Activated CD4-positive, alpha-beta T cell treated with anti-CD3 and anti-CD28 coated beads, Interleukin-2, amount 10 ng/mL, durations not matched to agents 24 days and 14 days (primary cell): ENCODE measurements around the gene SPAG16. TPM values are rescaled to one million over a fixed set of nuclear protein-coding genes. Genes with fewer than 3 reads are reported as not detected.

Source experiments
- DNase-seq: peaks from one replicate; pipeline ENCODE4 v3.0.0; 2022
- H3K27ac Mint-ChIP-seq: one replicate; pipeline ENCODE4 v1.8.0; 2022; ENCODE audit warnings: mild to moderate bottlenecking, mixed read lengths
- H3K27me3 Mint-ChIP-seq: one replicate; pipeline ENCODE4 v1.8.0; 2022; ENCODE audit warnings: mixed read lengths
- H3K36me3 Mint-ChIP-seq: one replicate; pipeline ENCODE4 v1.8.0; 2022; ENCODE audit warnings: low read depth, mild to moderate bottlenecking, mixed read lengths
- H3K4me1 Mint-ChIP-seq: one replicate; pipeline ENCODE4 v1.8.0; 2021; ENCODE audit warnings: mixed read lengths
- H3K4me3 Mint-ChIP-seq: one replicate; pipeline ENCODE4 v1.8.0; 2022; ENCODE audit warnings: mild to moderate bottlenecking, moderate library complexity, mixed read lengths
- H3K9me3 Mint-ChIP-seq: one replicate; pipeline ENCODE4 v1.8.0; 2021; ENCODE audit warnings: mixed read lengths
- intact Hi-C: fragments of 100-400 bp; cut with micrococcal nuclease; formaldehyde crosslinking; loops from one replicate; pipeline ENCODE4 v1.15.1; 2023
- total RNA-seq: library from RNA; stranded (reverse); gene quantifications from 2 replicates; pipeline ENCODE4 v1.2.3, GENCODE V29; 2022

The SPAG16 gene
- total RNA-seq, 1 donor from 2014 or later: 7.2 TPM

DNA sequence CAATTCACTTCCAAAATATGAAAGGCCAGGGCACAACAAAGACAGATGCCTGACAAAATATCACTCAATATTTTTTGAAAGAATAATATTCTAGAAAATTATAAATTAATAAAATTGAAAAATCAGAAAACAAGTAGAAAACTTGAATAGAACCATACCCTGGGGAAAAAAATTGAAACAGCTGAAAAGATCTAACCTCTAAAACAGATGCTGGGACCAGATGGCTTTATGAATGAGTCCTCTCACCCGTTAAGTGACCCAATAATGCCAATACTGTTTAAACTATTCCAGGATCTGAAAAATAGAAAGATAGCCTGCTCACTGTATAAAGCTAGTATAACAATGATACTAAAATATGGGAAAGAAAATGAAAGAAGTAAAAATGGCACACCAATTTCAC is 804.3 kb downstream of the SPAG16 start:
- Mint-ChIP-seq H3K4me3 (no peak overlapping the region), H3K9me3 (no peaks in the 10 kb centered on the region), H3K36me3 (no peaks in the 10 kb centered on the region), H3K27ac (no peak overlapping the region), H3K27me3 (no peaks in the 10 kb centered on the region), H3K4me1 (no peaks in the 10 kb centered on the region)
- intact Hi-C loops: no loop called here
- DNase-seq: no peak

GRCh38 chr2:214096208-214096715 is 812.0 kb downstream of the SPAG16 start:
- H3K27ac Mint-ChIP-seq: no peak overlapping the region
- H3K9me3 Mint-ChIP-seq: no peaks in the 10 kb centered on the region
- H3K4me1 Mint-ChIP-seq: no peaks in the 10 kb centered on the region
- no peak overlapping the region for H3K4me3 Mint-ChIP-seq
- no peaks in the 10 kb centered on the region for H3K36me3 Mint-ChIP-seq
- H3K27me3 Mint-ChIP-seq: no peaks in the 10 kb centered on the region
- intact Hi-C loops: no loop called here
- DNase-seq: no peak

GRCh38 chr2:214098811-214099210 is 814.5 kb downstream of the SPAG16 start:
- H3K4me3 Mint-ChIP-seq: no peak overlapping the region
- H3K9me3 Mint-ChIP-seq: no peaks in the 10 kb centered on the region
- intact Hi-C loops: no loop called here
- H3K4me1 Mint-ChIP-seq: no peaks in the 10 kb centered on the region
- H3K36me3 Mint-ChIP-seq: no peaks in the 10 kb centered on the region
- no peak for DNase-seq
- H3K27ac Mint-ChIP-seq: no peak overlapping the region
- no peaks in the 10 kb centered on the region for H3K27me3 Mint-ChIP-seq

- H3K27me3 Mint-ChIP-seq: no peaks in the 10 kb centered on the region
- no peaks in the 10 kb centered on the region for H3K4me1 Mint-ChIP-seq
- no peak overlapping the region for H3K27ac Mint-ChIP-seq
- no peak for DNase-seq
- intact Hi-C loops: no loop called here
- H3K36me3 Mint-ChIP-seq: no peaks in the 10 kb centered on the region
- no peaks in the 10 kb centered on the region for H3K9me3 Mint-ChIP-seq
- no peak overlapping the region for H3K4me3 Mint-ChIP-seq
These were observed 816.2 kb downstream of the SPAG16 start for GRCh38 chr2:214100488-214100887.

GRCh38 chr2:214103276-214104001 is 819.2 kb downstream of the SPAG16 start:
- Mint-ChIP-seq H3K9me3 (no peaks in the 10 kb centered on the region), H3K4me3 (no peak overlapping the region), H3K36me3 (no peaks in the 10 kb centered on the region), H3K27me3 (no peaks in the 10 kb centered on the region), H3K27ac (no peak overlapping the region), H3K4me1 (no peaks in the 10 kb centered on the region)
- no peak for DNase-seq
- intact Hi-C loops: no loop called here

DNA sequence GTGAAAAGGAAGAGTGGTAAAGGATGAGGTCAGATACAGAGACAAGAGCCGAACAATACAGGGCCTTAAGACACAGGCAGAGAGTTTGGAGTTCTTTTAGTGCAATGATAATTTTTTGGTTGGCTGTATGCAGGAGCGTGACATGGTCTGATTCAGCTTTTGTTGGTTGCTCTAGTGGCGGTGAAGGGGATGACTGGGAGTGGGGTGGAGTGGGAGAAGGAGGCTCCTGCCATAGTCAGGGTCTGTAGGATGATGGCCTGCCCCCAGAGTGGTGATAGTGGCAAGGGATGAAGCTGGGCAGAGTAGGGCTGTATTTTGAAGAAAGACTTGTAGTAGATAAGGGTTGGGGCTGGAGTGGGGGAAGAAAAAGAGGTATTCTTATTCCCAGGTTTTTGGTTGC is 820.0 kb downstream of the SPAG16 start:
- no peak overlapping the region for H3K4me3 Mint-ChIP-seq
- no peak overlapping the region for H3K27ac Mint-ChIP-seq
- H3K36me3 Mint-ChIP-seq: no peaks in the 10 kb centered on the region
- DNase-seq: no peak
- H3K4me1 Mint-ChIP-seq: no peaks in the 10 kb centered on the region
- no peaks in the 10 kb centered on the region for H3K27me3 Mint-ChIP-seq
- intact Hi-C loops: no loop called here
- H3K9me3 Mint-ChIP-seq: no peaks in the 10 kb centered on the region

- Mint-ChIP-seq H3K27ac (no peak overlapping the region), H3K4me3 (no peak overlapping the region), H3K36me3 (no peaks in the 10 kb centered on the region), H3K4me1 (no peaks in the 10 kb centered on the region), H3K27me3 (no peaks in the 10 kb centered on the region), H3K9me3 (no peaks in the 10 kb centered on the region)
- DNase-seq: no peak
- intact Hi-C loops: no loop called here
These were observed 820.7 kb downstream of the SPAG16 start for GRCh38 chr2:214104967-214105366.

DNA sequence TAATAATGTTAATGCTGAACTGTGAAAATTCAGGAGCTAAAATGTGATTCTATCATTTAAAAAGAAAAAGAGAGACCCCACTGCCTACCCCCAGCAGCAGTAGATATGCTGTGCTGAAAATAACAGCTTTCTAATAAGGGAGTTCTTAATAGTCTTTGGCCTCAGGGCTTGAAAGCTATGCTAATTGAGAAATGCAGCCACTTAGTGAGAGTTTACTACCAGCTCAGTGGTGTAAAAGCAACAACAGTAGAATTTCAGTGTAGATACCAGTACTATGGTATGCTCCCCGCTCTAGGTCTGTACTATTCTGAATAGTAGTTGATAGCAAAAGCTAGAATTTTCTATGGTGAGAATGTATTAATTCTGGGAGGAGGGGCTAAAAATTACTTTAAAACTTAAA is 823.5 kb downstream of the SPAG16 start:
- DNase-seq: no peak
- Mint-ChIP-seq H3K4me1 (no peaks in the 10 kb centered on the region), H3K27ac (no peak overlapping the region), H3K36me3 (no peaks in the 10 kb centered on the region), H3K9me3 (no peaks in the 10 kb centered on the region), H3K4me3 (no peak overlapping the region), H3K27me3 (no peaks in the 10 kb centered on the region)
- intact Hi-C loops: no loop called here

DNA sequence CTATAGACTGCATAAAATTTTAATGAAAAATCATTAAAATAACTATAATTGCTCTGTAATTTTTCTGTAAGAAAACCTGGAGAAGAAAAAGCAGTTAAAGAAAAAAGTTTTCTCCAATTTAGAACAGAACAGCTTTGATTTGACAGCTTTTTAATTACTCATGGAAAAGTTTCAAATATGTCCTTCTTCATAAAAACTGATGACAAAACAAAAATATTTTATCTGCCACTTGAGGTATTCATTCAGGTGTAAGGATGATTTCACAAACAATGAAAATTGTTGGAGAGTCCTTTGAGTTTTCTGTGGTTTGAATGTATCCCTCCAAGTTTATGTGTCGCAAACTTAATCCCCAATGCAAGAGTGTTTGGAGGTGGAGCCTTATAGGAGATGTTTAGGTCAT is 824.3 kb downstream of the SPAG16 start:
- no peak for DNase-seq
- no peaks in the 10 kb centered on the region for H3K4me1 Mint-ChIP-seq
- no peaks in the 10 kb centered on the region for H3K9me3 Mint-ChIP-seq
- no peaks in the 10 kb centered on the region for H3K36me3 Mint-ChIP-seq
- H3K4me3 Mint-ChIP-seq: no peak overlapping the region
- no peak overlapping the region for H3K27ac Mint-ChIP-seq
- no peaks in the 10 kb centered on the region for H3K27me3 Mint-ChIP-seq
- intact Hi-C loops: no loop called here

GRCh38 chr2:214117054-214117453 is 832.8 kb downstream of the SPAG16 start:
- intact Hi-C loops: no loop called here
- Mint-ChIP-seq H3K4me1 (no peaks in the 10 kb centered on the region), H3K27ac (no peak overlapping the region), H3K9me3 (peaks cover 8% of the 10 kb centered on the region), H3K27me3 (no peaks in the 10 kb centered on the region), H3K36me3 (no peaks in the 10 kb centered on the region), H3K4me3 (no peak overlapping the region)
- no peak for DNase-seq

DNA sequence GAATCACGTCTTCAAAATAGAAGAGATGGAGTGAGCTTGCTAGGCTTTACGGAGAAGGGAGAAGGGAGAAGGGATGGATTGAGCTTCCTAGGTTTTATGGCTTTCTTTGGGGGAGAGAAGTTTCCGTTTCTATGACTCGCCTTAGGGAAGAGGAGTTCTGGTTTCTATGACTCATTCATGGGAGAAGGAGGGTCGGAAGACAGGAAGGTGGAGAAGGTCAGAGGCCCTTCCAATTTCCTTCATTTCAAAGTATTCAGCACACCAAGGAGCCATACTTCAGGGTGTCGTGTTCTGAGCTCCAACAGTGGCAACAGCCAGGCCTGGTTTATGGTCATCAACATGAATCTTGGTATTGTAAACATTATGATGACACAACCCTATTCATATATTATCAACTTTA is 841.9 kb downstream of the SPAG16 start:
- DNase-seq: no peak

DNA sequence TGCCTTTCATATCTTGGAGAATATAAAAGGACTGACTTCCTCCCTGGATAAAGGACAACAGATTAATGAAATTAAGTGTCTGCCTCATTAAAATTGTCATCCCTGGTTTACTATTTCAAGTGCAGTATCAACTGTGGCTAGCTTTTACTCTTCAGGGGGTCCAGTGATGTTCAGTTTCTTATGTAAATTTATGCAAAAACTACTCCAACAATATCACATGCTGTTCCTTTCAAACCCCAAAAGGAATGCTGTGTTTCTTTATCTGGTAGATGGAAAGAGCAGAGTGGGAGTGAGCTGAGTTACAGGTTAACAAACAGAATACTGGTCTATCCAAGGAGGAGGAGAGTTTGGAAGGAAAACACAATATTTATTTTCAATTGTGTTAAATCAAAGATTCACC is 842.9 kb downstream of the SPAG16 start:
- Mint-ChIP-seq H3K27ac (no peak overlapping the region), H3K4me1 (no peaks in the 10 kb centered on the region), H3K9me3 (no peaks in the 10 kb centered on the region), H3K36me3 (no peaks in the 10 kb centered on the region), H3K4me3 (no peak overlapping the region), H3K27me3 (no peaks in the 10 kb centered on the region)
- intact Hi-C loops: no loop called here
- DNase-seq: no peak

More for the DNA sequence above, 841.9 kb downstream of the SPAG16 start:
- Mint-ChIP-seq H3K9me3 (no peaks in the 10 kb centered on the region), H3K27me3 (no peaks in the 10 kb centered on the region), H3K4me1 (no peaks in the 10 kb centered on the region), H3K36me3 (no peaks in the 10 kb centered on the region), H3K27ac (no peak overlapping the region), H3K4me3 (no peak overlapping the region)
- intact Hi-C loops: no loop called here

DNA sequence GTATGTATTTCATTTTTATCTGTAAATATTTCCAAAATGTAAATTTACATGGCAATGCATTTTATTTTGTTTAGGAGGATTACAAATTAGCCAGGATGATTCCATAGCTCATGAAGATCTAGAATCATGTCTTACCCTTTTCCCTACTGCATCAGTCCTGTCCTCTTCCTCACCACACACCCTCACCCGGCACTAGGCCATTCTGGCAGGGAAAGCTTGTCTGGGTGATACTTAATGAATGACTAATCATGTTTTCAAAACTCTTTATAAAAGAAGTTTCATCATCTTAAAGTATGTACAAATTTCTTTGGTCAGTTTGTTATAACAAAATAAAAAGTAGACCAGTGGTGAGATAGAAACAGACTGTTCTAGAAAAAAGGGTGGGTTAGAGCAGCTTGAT is 843.3 kb downstream of the SPAG16 start:
- H3K27ac Mint-ChIP-seq: no peak overlapping the region
- H3K36me3 Mint-ChIP-seq: no peaks in the 10 kb centered on the region
- no peak for DNase-seq
- H3K9me3 Mint-ChIP-seq: no peaks in the 10 kb centered on the region
- no peak overlapping the region for H3K4me3 Mint-ChIP-seq
- intact Hi-C loops: no loop called here
- H3K4me1 Mint-ChIP-seq: no peaks in the 10 kb centered on the region
- no peaks in the 10 kb centered on the region for H3K27me3 Mint-ChIP-seq

DNA sequence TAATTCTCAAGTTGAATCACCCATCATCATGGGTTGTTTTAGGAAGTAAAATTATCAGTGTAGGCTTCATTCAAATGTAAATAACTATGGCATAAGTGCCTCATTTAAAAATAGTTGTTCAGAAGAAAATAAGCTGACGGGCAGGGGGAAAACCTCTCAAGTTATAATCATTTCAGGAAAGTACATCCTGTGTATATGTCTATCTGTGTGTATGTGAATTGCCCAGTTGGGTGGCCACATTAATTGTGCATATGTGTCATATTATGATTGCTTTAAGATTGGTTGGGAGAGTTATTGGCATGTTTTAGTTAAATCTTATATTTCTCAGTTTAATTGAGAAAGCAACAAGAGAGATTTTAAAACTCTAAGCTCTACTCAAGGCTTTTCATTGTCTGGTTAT is 843.8 kb downstream of the SPAG16 start:
- Mint-ChIP-seq H3K4me1 (no peaks in the 10 kb centered on the region), H3K4me3 (no peak overlapping the region), H3K9me3 (no peaks in the 10 kb centered on the region), H3K27me3 (no peaks in the 10 kb centered on the region), H3K36me3 (no peaks in the 10 kb centered on the region), H3K27ac (no peak overlapping the region)
- DNase-seq: no peak
- intact Hi-C loops: no loop called here

DNA sequence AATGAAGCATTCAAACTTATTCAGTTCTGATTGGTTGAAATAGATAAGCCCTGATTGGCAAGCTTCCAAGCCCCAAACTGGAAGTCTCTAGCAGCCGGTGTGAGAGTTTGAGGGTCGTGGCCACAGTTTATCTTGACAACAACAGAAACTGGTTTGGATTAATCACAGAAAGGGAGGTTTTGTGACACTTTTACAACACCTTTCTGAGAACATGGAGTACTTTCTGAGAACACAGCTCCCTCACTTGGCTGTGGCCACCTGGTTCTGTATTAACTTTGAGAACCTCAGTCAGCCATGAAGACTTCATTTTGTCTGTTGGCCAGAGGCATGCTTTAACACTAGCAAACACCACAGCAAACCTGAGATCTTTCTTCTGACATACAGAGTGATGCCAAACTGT is 845.9 kb downstream of the SPAG16 start:
- Mint-ChIP-seq H3K4me3 (no peak overlapping the region), H3K9me3 (no peaks in the 10 kb centered on the region), H3K27me3 (no peaks in the 10 kb centered on the region), H3K27ac (no peak overlapping the region), H3K36me3 (no peaks in the 10 kb centered on the region), H3K4me1 (no peaks in the 10 kb centered on the region)
- DNase-seq: no peak
- intact Hi-C loops: no loop called here
